ENCODE results near the gene ZNF610.
A peak's percentile ranks its signal among the peaks of the same experiment; 100 is the strongest.

Gene ZNF610

DNA sequence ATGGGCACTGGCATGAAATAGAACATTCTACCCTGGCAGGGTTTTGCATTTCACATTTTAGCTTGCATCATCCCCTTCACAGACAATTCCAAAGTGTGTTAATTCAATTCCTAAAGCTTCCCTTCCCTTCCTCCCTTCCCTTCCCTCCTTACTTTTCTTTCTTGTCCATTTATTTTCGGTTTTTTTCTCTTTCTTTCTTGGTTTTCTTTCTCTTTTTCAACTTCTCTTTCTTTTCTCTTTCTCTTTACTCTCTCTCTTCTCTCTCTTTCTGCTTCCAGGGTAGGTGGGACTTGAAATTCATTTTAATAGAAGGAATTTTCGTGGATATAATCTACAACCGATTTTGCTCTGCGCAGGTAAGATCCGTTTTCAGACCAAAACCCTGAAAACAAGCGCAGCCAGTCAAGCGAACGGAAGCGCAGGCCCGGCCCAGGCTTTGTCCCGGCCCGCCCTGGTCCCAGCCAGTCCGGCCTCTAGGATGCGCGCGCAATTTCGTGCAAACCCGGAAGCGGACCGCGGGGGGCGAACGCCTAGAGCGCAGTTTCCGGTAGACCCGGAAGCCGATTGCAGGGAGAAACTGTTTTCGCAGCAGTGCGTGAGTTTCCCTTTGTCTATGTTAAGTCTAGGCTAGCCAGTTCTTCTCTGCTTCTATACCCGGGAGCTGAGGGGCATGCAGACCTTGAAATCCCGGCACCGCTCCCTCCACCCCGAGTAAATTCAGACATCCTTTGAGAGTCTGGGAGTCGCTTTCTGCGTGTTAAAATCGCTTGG is 61.5 kb downstream of the ZNF610 start, which contains the start of gene ZNF528:
Gene ZNF528 (plus strand): TSS at position 540 of the 771 bp plus-strand sequence. CDS start 4,165 bp downstream, outside the sequence.
- DNase-seq (ENCODE audit: insufficient read length, low spot score), result peak; percentile 84
- FAIRE-seq, result peak; percentile 93

DNA sequence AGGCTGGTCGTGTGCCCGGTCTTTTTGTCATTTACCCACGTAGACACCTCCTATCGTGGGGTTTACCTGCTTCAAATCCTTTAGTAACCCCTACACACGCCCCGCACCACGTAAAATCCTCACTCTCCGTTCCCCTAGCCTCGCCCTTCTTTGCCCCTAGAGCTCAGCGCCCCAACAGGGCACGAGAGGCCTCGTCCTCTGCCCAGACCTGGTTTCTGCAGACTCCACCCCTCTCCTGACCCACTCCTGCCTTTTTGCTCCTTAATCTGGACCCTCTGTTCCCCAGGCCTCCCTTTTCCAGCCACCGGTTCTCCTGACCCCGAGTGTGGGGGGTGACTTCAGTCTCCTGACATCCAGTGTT is 62.0 kb downstream of the ZNF610 start:
- FAIRE-seq, result no peak

DNA sequence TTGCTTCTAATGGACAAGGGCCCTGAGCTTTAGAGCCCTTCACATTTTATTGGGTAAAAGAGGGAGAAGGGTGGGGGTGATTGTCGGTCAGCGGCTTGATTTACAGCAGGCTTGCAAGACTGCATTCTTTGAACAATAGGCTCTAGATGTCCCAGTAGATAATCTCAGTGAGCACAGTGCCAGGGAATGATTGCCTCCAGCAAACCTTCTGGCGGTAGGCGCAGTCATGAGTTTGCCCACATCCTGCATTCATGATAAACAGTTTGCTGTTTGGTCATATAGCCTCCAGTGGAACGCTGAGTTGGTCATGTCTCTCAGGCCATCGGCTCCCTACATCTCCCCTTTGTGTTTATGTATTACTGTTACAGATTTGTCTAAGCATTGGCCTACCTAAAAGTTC is 74.2 kb downstream of the ZNF610 start:
- DNase-seq (ENCODE audit: insufficient read length, low spot score) (no peak), FAIRE-seq (no peak)

More for the DNA sequence above, 62.0 kb downstream of the ZNF610 start:
- DNase-seq (ENCODE audit: insufficient read length, low spot score), result peak; percentile 3

DNA sequence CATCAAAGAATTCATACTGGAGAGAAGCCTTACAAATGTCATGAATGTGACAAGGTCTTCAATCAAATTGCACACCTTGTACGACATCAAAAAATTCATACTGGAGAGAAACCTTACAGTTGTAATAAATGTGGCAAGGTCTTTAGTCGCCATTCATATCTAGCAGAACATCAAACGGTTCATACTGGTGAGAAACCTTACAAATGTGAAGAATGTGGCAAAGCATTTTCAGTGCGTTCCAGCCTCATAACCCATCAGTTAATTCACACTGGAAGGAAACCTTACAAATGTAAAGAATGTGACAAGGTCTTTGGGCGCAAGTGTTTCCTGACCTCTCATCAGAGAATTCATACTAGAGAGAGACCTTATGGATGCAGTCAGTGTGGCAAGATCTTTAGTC is 79.7 kb downstream of the ZNF610 start:
- FAIRE-seq (no peak), DNase-seq (ENCODE audit: insufficient read length, low spot score) (no peak)

Data from GM19239 (cell line).